Activated CD4-positive, alpha-beta T cell treated with anti-CD3 and anti-CD28 coated beads, Interleukin-2, amount 10 ng/mL, durations not matched to agents 24 days and 14 days (primary cell): Measurements from ENCODE around the gene ASB3. TPM values are rescaled to one million over a fixed set of nuclear protein-coding genes. Genes with fewer than 3 reads are reported as not detected.
A peak's percentile ranks its signal among the peaks of the same experiment; 100 is the strongest.
"Not testable (repeated sequence)": the region's sequence is repeated elsewhere in the genome, so short reads cannot be mapped to it uniquely, and the experiment has no call there.

ENCODE experiments used
- DNase-seq: peaks from one replicate; pipeline ENCODE4 v3.0.0; 2022
- H3K27ac Mint-ChIP-seq: one replicate; pipeline ENCODE4 v1.8.0; 2022; ENCODE audit warnings: mild to moderate bottlenecking, mixed read lengths
- H3K27me3 Mint-ChIP-seq: one replicate; pipeline ENCODE4 v1.8.0; 2022; ENCODE audit warnings: mixed read lengths
- H3K36me3 Mint-ChIP-seq: one replicate; pipeline ENCODE4 v1.8.0; 2022; ENCODE audit warnings: low read depth, mild to moderate bottlenecking, mixed read lengths
- H3K4me1 Mint-ChIP-seq: one replicate; pipeline ENCODE4 v1.8.0; 2021; ENCODE audit warnings: mixed read lengths
- H3K4me3 Mint-ChIP-seq: one replicate; pipeline ENCODE4 v1.8.0; 2022; ENCODE audit warnings: mild to moderate bottlenecking, moderate library complexity, mixed read lengths
- H3K9me3 Mint-ChIP-seq: one replicate; pipeline ENCODE4 v1.8.0; 2021; ENCODE audit warnings: mixed read lengths
- intact Hi-C: fragments of 100-400 bp; cut with micrococcal nuclease; formaldehyde crosslinking; loops from one replicate; pipeline ENCODE4 v1.15.1; 2023
- total RNA-seq: library from RNA; stranded (reverse); gene quantifications from 2 replicates; pipeline ENCODE4 v1.2.3, GENCODE V29; 2022

Gene ASB3
- total RNA-seq = 19.6 and 24.0 TPM in 2 replicates

- H3K4me1 Mint-ChIP-seq = peaks cover 30% of the 10 kb centered on the region
- peak; percentile 97 for DNase-seq
- H3K4me3 Mint-ChIP-seq = peak within 1 kb of the TSS; percentile 97
- no peaks in the 10 kb centered on the region for H3K9me3 Mint-ChIP-seq
- H3K27me3 Mint-ChIP-seq = no peaks in the 10 kb centered on the region
- peaks cover 10% of the 10 kb centered on the region for H3K36me3 Mint-ChIP-seq
- H3K27ac Mint-ChIP-seq = peak within 1 kb of the TSS; percentile 96
- intact Hi-C loops = loop anchor here (1.0 to 5.0 kb wide), 6 partner anchors 20 to 1905 kb away; partner anchors contain the start of genes ACYP2, CHAC2, PNPT1 and PPP4R3B
Observed at GRCh38 chr2:53786705-53787613, at the start of gene ASB3, which contains the start of gene ERLEC1. ASB3 (minus strand) TSS chr2:53786953; CDS start chr2:53765572, 21,381 bp downstream. ERLEC1 (plus strand) TSS chr2:53787044; CDS start chr2:53787211, 167 bp downstream.

DNA sequence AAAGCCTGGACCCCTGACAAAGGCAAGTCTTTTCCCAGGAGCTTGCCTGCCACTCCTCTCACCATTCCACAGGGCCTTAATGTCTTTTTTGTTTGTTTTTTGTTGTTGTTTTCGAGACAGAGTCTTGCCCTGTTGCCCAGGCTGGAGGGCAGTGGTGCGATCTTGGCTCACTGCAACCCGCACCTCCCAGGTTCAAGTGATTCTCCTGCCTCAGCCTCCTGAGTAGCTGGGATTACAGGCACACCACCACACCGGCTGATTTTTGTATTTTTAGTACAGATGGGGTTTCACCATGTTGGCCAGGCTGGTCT lies 43.2 kb upstream of the ASB3 start:
- H3K36me3 Mint-ChIP-seq, H3K27me3 Mint-ChIP-seq, DNase-seq, intact Hi-C loops, H3K4me1 Mint-ChIP-seq, H3K27ac Mint-ChIP-seq, H3K4me3 Mint-ChIP-seq, H3K9me3 Mint-ChIP-seq: not testable (repeated sequence)

DNA sequence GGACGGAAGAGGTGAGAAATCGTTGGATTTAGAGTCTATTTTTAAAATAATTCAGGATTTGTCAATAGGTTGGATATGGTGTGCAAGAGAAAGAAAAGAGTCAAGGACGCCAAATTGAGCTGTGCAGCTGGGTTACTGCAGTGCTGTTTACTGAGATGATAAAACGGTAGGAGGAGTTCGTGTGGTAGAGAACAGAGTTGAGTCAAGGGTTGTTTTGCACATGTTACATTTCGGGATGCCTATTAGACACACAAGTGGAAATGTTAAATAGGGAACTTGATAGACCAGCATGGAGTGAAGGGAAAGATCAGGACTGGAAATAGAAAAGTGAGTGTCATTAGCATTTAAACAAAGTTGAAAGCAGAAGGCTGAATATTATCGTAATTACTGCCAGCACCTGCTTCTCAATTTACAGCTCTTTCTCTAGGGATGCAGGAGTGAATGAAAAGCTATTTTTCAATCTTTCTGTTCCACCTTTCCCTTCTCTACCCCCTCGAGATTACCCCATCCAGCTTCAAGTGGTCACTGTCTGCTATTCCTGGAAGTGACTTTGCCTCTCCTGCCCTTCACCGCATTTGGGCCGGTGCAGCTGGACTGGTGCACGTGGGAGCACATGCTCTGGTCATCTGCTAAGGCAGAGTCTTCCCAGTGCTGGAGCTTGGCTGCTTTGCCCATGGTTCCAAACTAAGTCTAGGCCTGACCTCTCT lies 42.7 kb upstream of the ASB3 start:
- Mint-ChIP-seq H3K4me1 (no peaks in the 10 kb centered on the region), H3K9me3 (no peaks in the 10 kb centered on the region), H3K27ac (no peak overlapping the region), H3K4me3 (no peak overlapping the region), H3K27me3 (no peaks in the 10 kb centered on the region), H3K36me3 (peaks cover 3% of the 10 kb centered on the region)
- DNase-seq = no peak
- intact Hi-C loops = no loop called here

DNA sequence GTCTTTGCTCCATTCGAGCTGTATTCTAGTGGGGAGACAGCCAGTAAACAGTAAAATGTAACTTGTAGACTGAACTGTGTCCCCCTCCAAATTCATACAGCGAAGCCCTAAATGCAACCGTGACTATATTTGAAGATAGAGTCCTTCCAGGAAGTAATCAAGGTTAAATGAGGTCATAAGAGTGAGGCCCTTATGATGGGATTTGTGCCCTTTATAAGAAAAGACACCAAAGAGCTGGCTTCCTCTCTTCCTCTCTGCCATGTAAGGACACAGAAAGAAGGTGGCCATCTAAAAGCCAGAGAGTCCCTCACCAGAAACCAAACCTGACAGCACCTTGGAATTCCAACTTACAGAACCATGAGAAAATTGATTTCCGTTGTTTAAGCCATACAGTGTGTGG lies 41.6 kb upstream of the ASB3 start:
- intact Hi-C loops = no loop called here
- Mint-ChIP-seq H3K36me3 (no peaks in the 10 kb centered on the region), H3K9me3 (no peaks in the 10 kb centered on the region), H3K27ac (no peak overlapping the region), H3K27me3 (no peaks in the 10 kb centered on the region), H3K4me1 (no peaks in the 10 kb centered on the region), H3K4me3 (no peak overlapping the region)
- no peak for DNase-seq

- Mint-ChIP-seq H3K36me3 (no peaks in the 10 kb centered on the region), H3K27ac (no peak overlapping the region), H3K4me3 (no peak overlapping the region), H3K9me3 (no peaks in the 10 kb centered on the region), H3K27me3 (no peaks in the 10 kb centered on the region), H3K4me1 (no peaks in the 10 kb centered on the region)
- DNase-seq = no peak
- intact Hi-C loops = no loop called here
Observed at GRCh38 chr2:53827398-53828175, 40.8 kb upstream of the ASB3 start.

DNA sequence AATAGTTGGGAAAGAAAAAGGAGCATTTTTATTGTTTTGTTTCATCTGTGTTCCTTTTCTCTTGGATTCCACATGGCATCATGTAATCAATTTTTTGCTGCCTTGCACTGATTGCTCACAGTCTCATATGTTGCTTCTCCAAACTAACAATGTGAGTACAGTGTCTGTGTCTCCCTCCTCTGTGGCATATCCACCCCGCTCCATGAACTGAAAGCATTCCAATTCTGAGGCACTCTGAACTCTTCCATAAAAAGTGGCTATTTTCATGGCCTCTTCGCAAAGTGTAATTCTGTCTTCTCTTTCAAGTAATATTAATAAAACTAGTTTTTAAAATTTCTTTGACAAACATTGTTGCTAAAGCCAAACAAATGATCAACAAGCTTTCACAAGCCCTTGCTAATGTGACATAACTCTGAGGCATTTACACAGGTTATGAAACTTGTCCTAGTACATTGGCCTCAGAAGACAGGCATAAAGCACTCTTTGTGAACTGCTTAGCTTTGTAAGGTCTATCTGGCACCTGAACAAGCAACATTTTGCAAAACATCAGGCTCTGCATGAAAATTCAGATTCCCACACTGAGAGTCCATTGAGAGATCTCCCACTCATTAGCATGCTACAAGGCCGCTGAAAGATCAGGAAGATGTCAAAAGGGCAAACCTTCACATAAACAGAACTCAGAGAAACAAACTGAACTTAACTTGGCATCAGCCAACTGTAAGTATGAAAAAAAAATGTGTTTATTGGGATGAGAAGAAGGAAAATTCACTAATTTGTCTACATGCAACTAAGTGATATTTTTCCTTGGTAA lies 40.0 kb upstream of the ASB3 start:
- H3K4me3 Mint-ChIP-seq = no peak overlapping the region
- H3K4me1 Mint-ChIP-seq = no peaks in the 10 kb centered on the region
- H3K27ac Mint-ChIP-seq = no peak overlapping the region
- H3K27me3 Mint-ChIP-seq = no peaks in the 10 kb centered on the region
- no peaks in the 10 kb centered on the region for H3K9me3 Mint-ChIP-seq
- no peak for DNase-seq
- no peaks in the 10 kb centered on the region for H3K36me3 Mint-ChIP-seq
- intact Hi-C loops = no loop called here

DNA sequence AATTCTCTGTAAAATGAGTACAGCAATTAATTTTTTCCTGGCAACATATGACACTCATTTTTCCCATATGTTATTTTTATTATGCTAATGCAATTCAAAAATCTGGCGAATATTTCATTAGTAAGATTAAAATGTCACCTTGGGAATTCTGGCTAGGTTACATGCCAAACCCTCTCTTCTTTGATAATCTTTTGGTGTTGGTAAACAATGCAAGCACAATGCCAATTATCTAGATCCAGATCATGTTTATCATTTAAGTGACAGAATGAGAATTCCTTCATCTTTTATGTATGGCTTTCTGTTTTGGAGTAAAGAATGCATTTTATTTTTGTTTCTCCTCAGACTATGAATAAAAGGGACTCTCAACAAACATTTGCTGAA lies 39.3 kb upstream of the ASB3 start:
- Mint-ChIP-seq H3K4me3 (no peak overlapping the region), H3K27me3 (no peaks in the 10 kb centered on the region), H3K4me1 (no peaks in the 10 kb centered on the region), H3K9me3 (no peaks in the 10 kb centered on the region), H3K27ac (no peak overlapping the region), H3K36me3 (no peaks in the 10 kb centered on the region)
- intact Hi-C loops = no loop called here
- no peak for DNase-seq

- intact Hi-C loops, H3K4me1 Mint-ChIP-seq, H3K9me3 Mint-ChIP-seq, H3K4me3 Mint-ChIP-seq, H3K36me3 Mint-ChIP-seq, H3K27ac Mint-ChIP-seq, H3K27me3 Mint-ChIP-seq: not testable (repeated sequence)
- DNase-seq = peak; percentile 61
Observed at GRCh38 chr2:53823639-53824038, 36.9 kb upstream of the ASB3 start.

DNA sequence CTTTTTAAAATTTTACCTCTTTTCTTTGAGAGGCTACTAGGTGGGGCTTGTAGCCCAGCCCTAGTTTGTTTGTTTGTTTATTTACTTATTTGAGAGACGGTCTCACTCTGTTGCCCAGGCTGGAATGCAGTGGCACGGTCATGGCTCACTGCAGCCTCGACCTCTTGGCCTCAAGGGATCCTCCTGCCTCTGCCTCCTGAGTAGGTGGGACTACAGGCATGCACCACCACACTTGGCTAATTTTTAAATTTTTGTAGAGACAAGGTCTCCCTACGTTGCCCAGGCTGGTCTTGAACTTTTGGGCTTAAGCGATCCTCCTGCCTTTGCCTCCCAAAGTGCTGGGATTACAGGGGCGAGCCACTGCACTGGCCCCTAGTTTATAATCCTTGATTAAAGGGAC lies 35.1 kb upstream of the ASB3 start:
- no peaks in the 10 kb centered on the region for H3K27me3 Mint-ChIP-seq
- no peak for DNase-seq
- H3K27ac Mint-ChIP-seq = no peak overlapping the region
- no peaks in the 10 kb centered on the region for H3K4me1 Mint-ChIP-seq
- H3K9me3 Mint-ChIP-seq = no peaks in the 10 kb centered on the region
- H3K4me3 Mint-ChIP-seq = no peak overlapping the region
- intact Hi-C loops = no loop called here
- peaks cover 10% of the 10 kb centered on the region for H3K36me3 Mint-ChIP-seq

DNA sequence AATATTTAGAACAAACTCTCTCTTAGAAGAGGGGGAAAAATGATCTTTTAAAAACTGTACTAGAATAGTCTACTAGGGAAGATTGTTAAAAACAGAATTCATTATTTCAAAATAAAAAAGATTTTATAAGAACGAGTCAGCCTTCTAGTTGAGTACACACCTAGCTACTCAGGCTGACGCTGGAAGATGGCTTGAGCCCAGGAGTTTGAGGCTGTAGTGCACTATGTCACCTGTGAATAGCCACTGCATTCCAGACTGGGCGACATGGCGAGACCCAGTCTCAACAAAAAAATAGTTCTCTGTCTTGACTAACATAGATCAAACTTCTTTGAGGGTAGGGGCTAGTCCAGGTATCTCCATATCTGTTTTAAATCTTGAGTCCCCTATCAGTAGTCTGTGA lies 34.0 kb upstream of the ASB3 start:
- peaks cover 15% of the 10 kb centered on the region for H3K36me3 Mint-ChIP-seq
- no peak overlapping the region for H3K4me3 Mint-ChIP-seq
- intact Hi-C loops = no loop called here
- H3K4me1 Mint-ChIP-seq = no peaks in the 10 kb centered on the region
- no peak for DNase-seq
- H3K27me3 Mint-ChIP-seq = no peaks in the 10 kb centered on the region
- H3K9me3 Mint-ChIP-seq = no peaks in the 10 kb centered on the region
- no peak overlapping the region for H3K27ac Mint-ChIP-seq

GRCh38 chr2:53820048-53820447 lies 33.3 kb upstream of the ASB3 start:
- intact Hi-C loops = no loop called here
- H3K4me3 Mint-ChIP-seq = no peak overlapping the region
- H3K27ac Mint-ChIP-seq = no peak overlapping the region
- no peaks in the 10 kb centered on the region for H3K9me3 Mint-ChIP-seq
- H3K36me3 Mint-ChIP-seq = peaks cover 21% of the 10 kb centered on the region
- DNase-seq = no peak
- no peaks in the 10 kb centered on the region for H3K4me1 Mint-ChIP-seq
- H3K27me3 Mint-ChIP-seq = no peaks in the 10 kb centered on the region

- Mint-ChIP-seq H3K9me3 (no peaks in the 10 kb centered on the region), H3K36me3 (peaks cover 22% of the 10 kb centered on the region), H3K27ac (no peak overlapping the region), H3K4me1 (no peaks in the 10 kb centered on the region), H3K4me3 (no peak overlapping the region), H3K27me3 (no peaks in the 10 kb centered on the region)
- DNase-seq = no peak
- intact Hi-C loops = no loop called here
Observed at GRCh38 chr2:53819634-53820033, 32.9 kb upstream of the ASB3 start.

- no peaks in the 10 kb centered on the region for H3K4me1 Mint-ChIP-seq
- intact Hi-C loops = no loop called here
- peaks cover 23% of the 10 kb centered on the region for H3K36me3 Mint-ChIP-seq
- no peak for DNase-seq
- H3K9me3 Mint-ChIP-seq = no peaks in the 10 kb centered on the region
- H3K4me3 Mint-ChIP-seq = no peak overlapping the region
- H3K27me3 Mint-ChIP-seq = no peaks in the 10 kb centered on the region
- H3K27ac Mint-ChIP-seq = no peak overlapping the region
Observed at GRCh38 chr2:53818854-53819435, 32.2 kb upstream of the ASB3 start.
